SH-SY5Y (cell line): ENCODE results near the gene NOX5.

Experiments used
- GATA2 ChIP-seq: IDR thresholded peaks from 2 replicates; pipeline ENCODE4 v1.6.1; 2011; ENCODE audit warnings: mild to moderate bottlenecking, low read depth, low read length
- GATA3 ChIP-seq: IDR thresholded peaks from 2 replicates; pipeline ENCODE4 v1.6.1; 2011; ENCODE audit warnings: low read depth, mild to moderate bottlenecking, low read length, moderate library complexity

DNA sequence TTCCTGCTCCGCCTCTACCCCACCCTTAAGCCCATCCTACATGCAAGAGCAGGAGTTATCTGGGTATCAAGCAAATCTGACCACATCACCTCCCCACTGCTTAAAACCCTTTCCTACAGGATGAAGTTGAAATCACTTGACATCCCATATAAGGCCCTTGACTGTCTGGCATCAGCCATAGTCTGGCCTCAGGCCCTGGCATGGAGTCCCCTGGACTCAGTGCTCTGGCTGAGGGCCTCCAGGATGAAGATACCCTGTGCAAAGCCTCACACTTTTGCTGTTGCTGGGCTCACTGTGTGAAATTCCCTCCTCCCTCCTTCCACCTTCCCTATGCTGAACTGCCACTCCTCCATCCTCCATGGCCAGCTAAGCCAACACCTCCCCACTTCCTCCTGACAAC lies 80.8 kb downstream of the NOX5 start:
- TF ChIP-seq GATA3 (no peak), GATA2 (no peak)
